H1 (cell line): ENCODE data around the gene FAT1. TPM values are rescaled to one million over a fixed set of nuclear protein-coding genes. Genes with fewer than 3 reads are reported as not detected.

Experiments used
- CBX5 ChIP-seq: fragments of 300-800, 300-1000 bp; sonication (generic); IDR thresholded peaks from 2 replicates; pipeline ENCODE4 v1.7.1; 2016; ENCODE audit warnings: antibody characterized with exemption, low read length, low read depth
- CHD7 ChIP-seq: fragments of 300-600 bp; sonication (generic); IDR thresholded peaks from 2 replicates; pipeline ENCODE4 v1.7.1; 2012; ENCODE audit warnings: low read length, moderate library complexity, mild to moderate bottlenecking, inconsistent platforms; ENCODE audit not compliant: insufficient replicate concordance
- POU5F1 ChIP-seq: IDR thresholded peaks from 2 replicates; pipeline ENCODE4 v1.6.1; 2011; ENCODE audit warnings: low read depth, mild to moderate bottlenecking, low read length, moderate library complexity
- SIRT6 ChIP-seq: IDR thresholded peaks from one replicate; pipeline ENCODE4 v1.7.1; 2012; ENCODE audit warnings: low read length, inconsistent platforms
- SP4 ChIP-seq: IDR thresholded peaks from 2 replicates; pipeline ENCODE4 v1.6.1; 2012; ENCODE audit warnings: low read length, inconsistent platforms
- SUZ12 ChIP-seq: fragments of 200-600 bp; sonication (generic); IDR thresholded peaks from 2 replicates; pipeline ENCODE4 v1.6.1; 2012; ENCODE audit warnings: mild to moderate bottlenecking, inconsistent platforms, low read length, moderate library complexity, mixed read lengths
- TAF1 ChIP-seq: IDR thresholded peaks from 2 replicates; pipeline ENCODE4 v1.6.1; 2011; ENCODE audit warnings: mild to moderate bottlenecking, low read depth, low read length
- polyA plus RNA-seq, 7 experiments: library from polyadenylated mRNA; depleted of rRNA in 3 of 7; stranded (reverse) in 5 of 7; unstranded in 2 of 7; fragments of >200 nt in 5 of 7; fragments of 200-250 nt in 2 of 7; gene quantifications; 1 replicate in 5 of 7; 2 replicates in 1 of 7; 4 replicates in 1 of 7; pipeline versions ENCODE4 v1.2.1 to v1.2.3, GENCODE V29; 2011 to 2013; ENCODE audit warnings: missing spikeins in 2 of 7, mixed read lengths in 2 of 7
- total RNA-seq: library from RNA; stranded (reverse); fragmentation: NEBNext Ultra II Directional; extraction: Animal tissue kit (Norgen Biotek cat#: 25700); gene quantifications from 2 replicates; pipeline ENCODE4 v1.2.1, GENCODE V29; 2021

The FAT1 gene
- total and polyA plus RNA-seq, 2 of the 8 experiments (the other 6 are each of a cell fraction or from before 2014, with no cell fraction given) = 94.4 to 137 TPM

DNA sequence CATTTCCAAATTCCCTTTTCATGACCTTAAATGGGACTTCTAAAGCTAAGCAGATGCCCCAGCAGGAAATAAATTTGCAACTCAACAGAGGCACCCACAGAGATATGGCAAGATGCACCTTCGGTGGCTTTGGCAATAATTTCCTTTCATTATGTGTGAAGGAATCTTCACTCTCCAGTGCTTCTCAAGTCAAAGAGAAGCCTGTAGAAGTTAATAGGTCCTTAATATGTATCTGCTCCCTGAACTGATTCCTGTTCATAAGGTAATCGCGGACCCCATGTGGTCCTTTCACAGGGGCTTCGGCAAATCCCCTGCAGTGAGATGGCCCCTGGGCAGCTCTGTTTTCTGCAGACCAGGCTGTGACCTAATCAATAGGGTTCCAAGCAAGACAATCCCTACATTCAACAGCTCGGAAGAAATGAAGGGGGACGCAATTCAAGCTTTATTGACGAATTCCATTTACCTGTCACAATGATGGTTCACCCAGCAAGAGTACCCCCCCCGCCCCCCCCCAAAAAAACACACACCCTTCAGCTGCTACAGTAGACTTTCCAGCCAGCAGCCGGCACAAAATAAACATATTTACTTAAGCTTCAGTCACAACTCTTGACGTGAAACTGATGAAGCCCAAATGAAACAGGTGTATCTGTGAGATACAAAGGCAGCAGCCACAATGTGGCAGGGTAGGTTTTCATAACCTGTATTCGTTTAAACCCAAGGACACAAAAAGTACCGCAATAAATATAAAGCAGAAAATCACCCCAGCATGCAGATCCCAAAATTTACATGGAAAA is 35.3 kb downstream of the FAT1 start (continued):
- TF ChIP-seq CBX5 (no peak), POU5F1 (peak; percentile 9; the same call in 1 of the 2 replicates), TAF1 (no peak), SP4 (no peak), CHD7 (peak; percentile 69), SIRT6 (no peak), SUZ12 (no peak)
